GM03348 (cell line): ENCODE measurements around the gene MTA1.

ENCODE experiments used
- DNase-seq: peaks from one replicate; pipeline ENCODE4 v3.0.0; 2012; ENCODE audit warnings: low spot score

Gene MTA1

GRCh38 chr14:105498430-105499255 lies 79.0 kb downstream of the MTA1 start:
- no peak for DNase-seq

GRCh38 chr14:105499256-105500035 lies 79.8 kb downstream of the MTA1 start:
- no peak for DNase-seq

GRCh38 chr14:105500036-105500725 lies 80.6 kb downstream of the MTA1 start:
- DNase-seq: no peak

GRCh38 chr14:105500726-105501101 lies 81.1 kb downstream of the MTA1 start:
- no peak for DNase-seq

- DNase-seq: no peak
Observed at GRCh38 chr14:105501504-105502291, 82.1 kb downstream of the MTA1 start.

GRCh38 chr14:105502446-105503295 lies 83.0 kb downstream of the MTA1 start:
- no peak for DNase-seq

- DNase-seq: no peak
Observed at GRCh38 chr14:105503296-105503640, 83.6 kb downstream of the MTA1 start.

GRCh38 chr14:105503935-105504692 lies 84.5 kb downstream of the MTA1 start:
- no peak for DNase-seq

GRCh38 chr14:105505101-105505500 lies 85.5 kb downstream of the MTA1 start:
- no peak for DNase-seq

GRCh38 chr14:105507247-105507646 lies 87.6 kb downstream of the MTA1 start:
- no peak for DNase-seq

GRCh38 chr14:105508069-105508468 lies 88.4 kb downstream of the MTA1 start:
- DNase-seq: no peak

GRCh38 chr14:105508601-105509000 lies 89.0 kb downstream of the MTA1 start:
- no peak for DNase-seq

GRCh38 chr14:105517096-105517495 lies 97.5 kb downstream of the MTA1 start:
- DNase-seq: no peak

- no peak for DNase-seq
Observed at GRCh38 chr14:105519946-105520698, 100.5 kb downstream of the MTA1 start.
